Measurements from ENCODE around the gene NOG. TPM values are rescaled to one million over a fixed set of nuclear protein-coding genes. Genes with fewer than 3 reads are reported as not detected.

NOG gene
- total RNA-seq, 4 donors from 2014 or later, result 2.9 to 6.7 (median 3.1) TPM

DNA sequence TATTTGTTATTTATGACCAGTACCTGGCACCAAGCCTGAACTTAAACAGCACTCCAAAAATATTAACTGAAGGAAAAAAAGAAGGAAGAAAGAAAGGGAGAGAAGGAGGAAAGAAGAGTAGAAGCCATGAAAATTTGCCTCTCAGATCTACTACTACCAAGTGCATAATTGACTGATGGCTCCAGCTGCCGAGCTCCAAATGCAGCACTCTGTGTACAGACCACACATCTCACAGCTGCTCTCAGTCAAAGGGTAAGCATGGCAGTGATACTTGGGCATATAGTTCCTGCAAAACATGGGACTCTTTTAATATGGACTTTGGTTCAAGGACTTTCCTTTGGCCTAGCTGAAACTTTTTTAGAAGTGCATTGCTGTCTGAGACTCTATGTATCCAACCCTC is 44.0 kb upstream of the NOG start:
- no peak overlapping the region for H3K27ac ChIP-seq
- no peak for DNase-seq
- H3K36me3 ChIP-seq, result no peaks in the 10 kb centered on the region
- peaks cover 0 to 5% of the 10 kb centered on the region in 2 donors for H3K4me1 ChIP-seq
- TF ChIP-seq POLR2A (IDR thresholded peaks at IDR 0.05), result no peak
- TF ChIP-seq, protein P1, sequence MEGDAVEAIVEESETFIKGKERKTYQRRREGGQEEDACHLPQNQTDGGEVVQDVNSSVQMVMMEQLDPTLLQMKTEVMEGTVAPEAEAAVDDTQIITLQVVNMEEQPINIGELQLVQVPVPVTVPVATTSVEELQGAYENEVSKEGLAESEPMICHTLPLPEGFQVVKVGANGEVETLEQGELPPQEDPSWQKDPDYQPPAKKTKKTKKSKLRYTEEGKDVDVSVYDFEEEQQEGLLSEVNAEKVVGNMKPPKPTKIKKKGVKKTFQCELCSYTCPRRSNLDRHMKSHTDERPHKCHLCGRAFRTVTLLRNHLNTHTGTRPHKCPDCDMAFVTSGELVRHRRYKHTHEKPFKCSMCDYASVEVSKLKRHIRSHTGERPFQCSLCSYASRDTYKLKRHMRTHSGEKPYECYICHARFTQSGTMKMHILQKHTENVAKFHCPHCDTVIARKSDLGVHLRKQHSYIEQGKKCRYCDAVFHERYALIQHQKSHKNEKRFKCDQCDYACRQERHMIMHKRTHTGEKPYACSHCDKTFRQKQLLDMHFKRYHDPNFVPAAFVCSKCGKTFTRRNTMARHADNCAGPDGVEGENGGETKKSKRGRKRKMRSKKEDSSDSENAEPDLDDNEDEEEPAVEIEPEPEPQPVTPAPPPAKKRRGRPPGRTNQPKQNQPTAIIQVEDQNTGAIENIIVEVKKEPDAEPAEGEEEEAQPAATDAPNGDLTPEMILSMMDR (IDR thresholded peaks at IDR 0.05 in 4 of 5, conservative IDR thresholded peaks at IDR 0.05 in 1 of 5), result no peak
- intact Hi-C loops (cut with DNase I; ENCODE audit: low total_unique reads), result no loop called here
- ATAC-seq, result no peak
- no peak overlapping the region for H3K4me3 ChIP-seq
- H3K9me3 ChIP-seq, result no peaks in the 10 kb centered on the region
- in situ Hi-C loops (cut with MboI; ENCODE audit: low sequenced_read_pairs in 4 of 4), result no loop called here
- no peaks in the 10 kb centered on the region for H3K27me3 ChIP-seq

DNA sequence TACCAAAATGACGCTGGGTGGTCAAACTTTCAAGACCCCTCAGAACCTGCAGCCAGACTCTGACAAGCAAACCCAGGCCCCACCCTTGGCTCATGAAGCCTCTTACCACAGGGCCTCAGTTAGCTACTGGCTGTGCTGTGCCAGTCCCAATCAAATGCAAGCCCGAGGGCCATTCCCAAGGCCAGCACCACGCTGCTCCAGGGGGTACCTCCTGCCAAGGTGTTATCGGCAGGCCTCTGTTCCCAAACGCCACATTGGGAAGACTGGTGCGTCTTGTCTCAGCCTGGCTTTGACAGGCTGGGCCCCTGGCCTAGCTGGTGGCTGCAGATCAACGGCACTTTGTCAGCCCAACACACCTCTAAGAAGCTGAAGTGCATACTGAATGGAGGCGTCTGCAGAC is 35.8 kb upstream of the NOG start:
- H3K4me3 ChIP-seq, result no peak overlapping the region
- H3K36me3 ChIP-seq, result no peaks in the 10 kb centered on the region
- H3K9me3 ChIP-seq, result no peaks in the 10 kb centered on the region
- no peak overlapping the region for H3K27ac ChIP-seq
- H3K4me1 ChIP-seq, result no peaks in the 10 kb centered on the region
- intact Hi-C loops (cut with DNase I; ENCODE audit: low total_unique reads) (no loop called here), in situ Hi-C loops (cut with MboI; ENCODE audit: low sequenced_read_pairs in 4 of 4) (no loop called here)
- ATAC-seq (no peak), DNase-seq (no peak)
- TF ChIP-seq POLR2A (IDR thresholded peaks at IDR 0.05), result no peak
- TF ChIP-seq, protein P1 (IDR thresholded peaks at IDR 0.05 in 4 of 5, conservative IDR thresholded peaks at IDR 0.05 in 1 of 5), result no peak
- H3K27me3 ChIP-seq, result no peaks in the 10 kb centered on the region

DNA sequence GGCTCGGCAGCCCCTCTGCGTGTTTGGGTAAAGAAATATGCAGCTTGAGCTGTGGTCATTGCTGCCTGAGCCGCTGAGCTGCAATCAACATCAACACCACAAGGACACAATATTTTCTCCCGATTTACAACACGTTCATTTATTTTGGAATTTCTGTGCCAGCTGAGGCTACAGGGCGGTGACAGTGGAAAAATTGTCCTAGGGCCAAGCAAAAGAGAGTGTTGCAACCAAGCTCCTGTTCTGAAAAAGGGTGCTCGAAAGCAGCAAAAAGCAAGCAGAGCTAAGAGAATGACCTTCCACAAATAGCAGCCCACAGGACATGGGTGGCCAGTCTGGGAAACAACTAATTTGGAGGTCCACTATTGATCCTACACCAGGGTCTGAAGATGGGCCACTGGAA is 35.4 kb upstream of the NOG start:
- Histone ChIP-seq H3K27ac (no peak overlapping the region), H3K36me3 (no peaks in the 10 kb centered on the region), H3K27me3 (no peaks in the 10 kb centered on the region), H3K4me3 (no peak overlapping the region), H3K9me3 (no peaks in the 10 kb centered on the region), H3K4me1 (no peaks in the 10 kb centered on the region)
- in situ Hi-C loops (cut with MboI; ENCODE audit: low sequenced_read_pairs in 4 of 4) (no loop called here), intact Hi-C loops (cut with DNase I; ENCODE audit: low total_unique reads) (no loop called here)
- TF ChIP-seq POLR2A (IDR thresholded peaks at IDR 0.05), result no peak
- TF ChIP-seq, protein P1 (IDR thresholded peaks at IDR 0.05 in 4 of 5, conservative IDR thresholded peaks at IDR 0.05 in 1 of 5), result no peak
- DNase-seq, result no peak
- peak in 1 of 2 donors; percentile 30 for ATAC-seq

DNA sequence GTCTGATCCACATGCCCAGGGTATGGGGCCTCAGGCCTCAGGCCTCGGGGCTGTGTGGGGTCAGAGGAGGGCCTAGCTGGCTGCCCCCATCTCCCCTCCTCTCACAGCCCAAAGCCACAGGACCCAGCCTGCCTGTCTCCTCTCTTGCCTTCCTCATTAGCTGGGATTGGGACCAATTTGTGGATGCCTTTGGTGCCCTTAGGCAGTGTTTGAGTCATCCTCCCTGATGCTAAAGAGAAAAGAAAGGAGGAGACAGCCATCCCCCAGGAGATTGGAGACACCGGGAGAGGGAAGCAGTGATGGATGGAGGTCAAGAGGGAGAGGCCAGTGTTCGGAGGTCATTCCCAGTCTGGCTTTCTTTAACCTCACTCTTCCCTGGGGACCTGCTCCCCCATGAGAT is 23.3 kb upstream of the NOG start:
- Histone ChIP-seq H3K27me3 (no peaks in the 10 kb centered on the region), H3K27ac (no peak overlapping the region), H3K4me3 (no peak overlapping the region), H3K4me1 (no peaks in the 10 kb centered on the region), H3K36me3 (no peaks in the 10 kb centered on the region), H3K9me3 (no peaks in the 10 kb centered on the region)
- ATAC-seq (no peak), DNase-seq (no peak)
- in situ Hi-C loops (cut with MboI; ENCODE audit: low sequenced_read_pairs in 4 of 4) (no loop called here), intact Hi-C loops (cut with DNase I; ENCODE audit: low total_unique reads) (no loop called here)
- TF ChIP-seq, protein P1 (IDR thresholded peaks at IDR 0.05 in 4 of 5, conservative IDR thresholded peaks at IDR 0.05 in 1 of 5), result no peak
- TF ChIP-seq POLR2A (IDR thresholded peaks at IDR 0.05), result no peak

DNA sequence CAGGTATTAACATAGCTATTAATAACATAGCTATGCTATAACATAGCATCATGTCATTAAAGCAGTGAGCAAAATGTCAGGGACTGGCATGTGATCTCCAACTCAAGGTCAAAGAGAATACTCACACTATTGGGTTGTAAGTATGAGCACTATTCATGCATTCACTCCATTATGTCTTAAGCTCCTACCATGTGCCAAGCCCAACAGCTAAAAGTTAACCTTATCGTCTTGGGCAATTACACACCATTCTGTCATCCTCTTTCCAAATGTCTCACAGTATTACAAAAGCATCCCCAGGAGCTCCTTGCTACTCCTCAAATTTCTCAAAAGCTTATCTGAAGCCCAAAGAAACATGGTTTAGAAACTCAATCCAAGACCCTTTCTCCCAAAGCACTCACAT is 22.0 kb upstream of the NOG start:
- no peaks in the 10 kb centered on the region for H3K9me3 ChIP-seq
- H3K36me3 ChIP-seq, result no peaks in the 10 kb centered on the region
- no peak for TF ChIP-seq POLR2A (IDR thresholded peaks at IDR 0.05)
- TF ChIP-seq, protein P1 (IDR thresholded peaks at IDR 0.05 in 4 of 5, conservative IDR thresholded peaks at IDR 0.05 in 1 of 5), result no peak
- intact Hi-C loops (cut with DNase I; ENCODE audit: low total_unique reads) (no loop called here), in situ Hi-C loops (cut with MboI; ENCODE audit: low sequenced_read_pairs in 4 of 4) (no loop called here)
- no peaks in the 10 kb centered on the region for H3K27me3 ChIP-seq
- H3K4me1 ChIP-seq, result no peaks in the 10 kb centered on the region
- DNase-seq (no peak), ATAC-seq (peak in 1 of 2 donors; percentile 82)
- no peak overlapping the region for H3K4me3 ChIP-seq
- no peak overlapping the region for H3K27ac ChIP-seq
